ENCODE data around the gene AMH. TPM values are rescaled to one million over a fixed set of nuclear protein-coding genes. Genes with fewer than 3 reads are reported as not detected.

The AMH gene
- polyA plus RNA-seq, 1 donor (not counting 4 experiments of a cell fraction or from before 2014, with no cell fraction given), result 0.07 TPM

DNA sequence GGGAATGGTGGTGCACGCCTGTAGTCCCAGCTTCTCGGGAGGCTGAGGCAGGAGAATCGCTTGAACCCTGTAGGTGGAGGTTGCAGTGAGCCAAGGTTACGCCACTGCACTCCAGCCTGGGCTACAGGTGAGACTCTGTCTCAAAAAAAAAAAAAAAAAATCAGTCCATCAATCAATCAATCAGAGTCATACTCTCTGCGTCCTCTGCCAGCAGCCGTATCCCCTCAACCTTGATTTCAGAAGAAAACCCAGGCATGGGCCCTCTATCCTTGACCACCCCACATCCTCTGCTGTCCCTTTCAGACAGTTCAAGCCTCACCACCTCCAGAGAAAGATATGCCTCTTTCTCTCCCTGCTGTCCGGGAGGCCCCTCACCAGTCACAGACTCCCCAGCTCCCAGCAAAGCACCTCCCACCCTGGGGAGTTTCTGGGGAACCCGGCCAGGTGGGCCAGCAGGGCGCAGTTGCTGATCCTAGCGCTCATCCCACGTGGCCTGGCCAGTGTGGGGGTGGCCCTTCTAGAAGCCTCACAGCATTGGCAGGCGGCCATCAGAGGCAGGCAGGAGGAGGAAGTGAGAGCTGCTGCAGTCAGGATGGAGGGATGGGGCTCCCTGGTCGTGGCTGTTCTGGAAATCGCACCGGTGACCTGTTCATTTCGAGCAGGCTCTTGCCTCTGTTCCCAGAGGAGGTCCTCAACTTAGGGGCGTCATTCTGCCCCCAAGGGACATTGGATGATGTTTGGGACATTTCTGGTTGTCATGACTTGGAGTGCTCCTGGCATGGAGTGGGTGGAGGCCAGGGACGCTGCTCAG, 17.3 kb downstream of the AMH start:
- dilution Hi-C loops (cut with MboI; ENCODE audit: extremely low pct_ligation_motif_present, low sequenced_read_pairs), result no loop called here
- Histone ChIP-seq H3K9me3 (ENCODE audit: control insufficient read depth, low read depth, low read length) (no peaks in the 10 kb centered on the region), H3K4me1 (ENCODE audit: control insufficient read depth, extremely low read depth, insufficient read depth, low read length) (peaks cover 3% of the 10 kb centered on the region), H3K9ac (ENCODE audit: control insufficient read depth, extremely low read depth, insufficient read depth, low read length) (no peak overlapping the region), H3K79me2 (ENCODE audit: control insufficient read depth, insufficient read depth, low read length) (peaks cover 20% of the 10 kb centered on the region), H3K9me1 (ENCODE audit: control insufficient read depth, extremely low read depth, insufficient read depth, low read length) (no peaks in the 10 kb centered on the region), H3K27me3 (ENCODE audit: control insufficient read depth, extremely low read depth, insufficient read depth, low read length) (no peaks in the 10 kb centered on the region), H3K36me3 (ENCODE audit: control insufficient read depth in 2 of 2, extremely low read depth in 1 of 2, insufficient read depth in 2 of 2, low read length in 2 of 2) (no peaks in the 10 kb centered on the region), H3K4me2 (ENCODE audit: control insufficient read depth, extremely low read depth, insufficient read depth, low read depth, low read length) (no peak overlapping the region), H2AFZ (ENCODE audit: control insufficient read depth, low read length) (peak overlapping the region; percentile 47), H3K27ac (ENCODE audit: control insufficient read depth, insufficient read depth, low read length) (no peak overlapping the region), H4K20me1 (ENCODE audit: control insufficient read depth, extremely low read depth, insufficient read depth, low read length) (peaks cover 13% of the 10 kb centered on the region), H3K4me3 (ENCODE audit: control insufficient read depth in 2 of 3, extremely low read depth in 1 of 3, insufficient read depth in 2 of 3, low read depth in 1 of 3, low read length in 3 of 3) (no peak overlapping the region)
- TF ChIP-seq EZH2 (IDR thresholded peaks at IDR 0.05; ENCODE audit: low read length), result no peak
- TF ChIP-seq, protein P1, sequence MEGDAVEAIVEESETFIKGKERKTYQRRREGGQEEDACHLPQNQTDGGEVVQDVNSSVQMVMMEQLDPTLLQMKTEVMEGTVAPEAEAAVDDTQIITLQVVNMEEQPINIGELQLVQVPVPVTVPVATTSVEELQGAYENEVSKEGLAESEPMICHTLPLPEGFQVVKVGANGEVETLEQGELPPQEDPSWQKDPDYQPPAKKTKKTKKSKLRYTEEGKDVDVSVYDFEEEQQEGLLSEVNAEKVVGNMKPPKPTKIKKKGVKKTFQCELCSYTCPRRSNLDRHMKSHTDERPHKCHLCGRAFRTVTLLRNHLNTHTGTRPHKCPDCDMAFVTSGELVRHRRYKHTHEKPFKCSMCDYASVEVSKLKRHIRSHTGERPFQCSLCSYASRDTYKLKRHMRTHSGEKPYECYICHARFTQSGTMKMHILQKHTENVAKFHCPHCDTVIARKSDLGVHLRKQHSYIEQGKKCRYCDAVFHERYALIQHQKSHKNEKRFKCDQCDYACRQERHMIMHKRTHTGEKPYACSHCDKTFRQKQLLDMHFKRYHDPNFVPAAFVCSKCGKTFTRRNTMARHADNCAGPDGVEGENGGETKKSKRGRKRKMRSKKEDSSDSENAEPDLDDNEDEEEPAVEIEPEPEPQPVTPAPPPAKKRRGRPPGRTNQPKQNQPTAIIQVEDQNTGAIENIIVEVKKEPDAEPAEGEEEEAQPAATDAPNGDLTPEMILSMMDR (optimal IDR thresholded peaks at IDR 0.05 in 1 of 3, IDR thresholded peaks at IDR 0.05 in 1 of 3, conservative IDR thresholded peaks at IDR 0.05 in 1 of 3; ENCODE audit: extremely low read depth in 1 of 3, insufficient read depth in 2 of 3, low read length in 3 of 3), result no peak
- no peak for DNase-seq (ENCODE audit: low read depth, low spot score)
- FAIRE-seq, result no peak

- no peak for DNase-seq (ENCODE audit: low read depth, low spot score)
- peaks cover 20% of the 10 kb centered on the region for H4K20me1 ChIP-seq (ENCODE audit: control insufficient read depth, extremely low read depth, insufficient read depth, low read length)
- H3K9me1 ChIP-seq (ENCODE audit: control insufficient read depth, extremely low read depth, insufficient read depth, low read length), result no peaks in the 10 kb centered on the region
- peak overlapping the region; percentile 71 for H3K9ac ChIP-seq (ENCODE audit: control insufficient read depth, extremely low read depth, insufficient read depth, low read length)
- dilution Hi-C loops (cut with MboI; ENCODE audit: extremely low pct_ligation_motif_present, low sequenced_read_pairs), result no loop called here
- peaks cover 36% of the 10 kb centered on the region for H3K79me2 ChIP-seq (ENCODE audit: control insufficient read depth, insufficient read depth, low read length)
- H3K9me3 ChIP-seq (ENCODE audit: control insufficient read depth, low read depth, low read length), result no peaks in the 10 kb centered on the region
- H3K36me3 ChIP-seq (ENCODE audit: control insufficient read depth in 2 of 2, extremely low read depth in 1 of 2, insufficient read depth in 2 of 2, low read length in 2 of 2), result peaks cover 5 to 8% of the 10 kb centered on the region in 2 experiments
- peak overlapping the region; percentile 14 for H2AFZ ChIP-seq (ENCODE audit: control insufficient read depth, low read length)
- H3K4me2 ChIP-seq (ENCODE audit: control insufficient read depth, extremely low read depth, insufficient read depth, low read depth, low read length), result peak overlapping the region; percentile 87
- H3K27me3 ChIP-seq (ENCODE audit: control insufficient read depth, extremely low read depth, insufficient read depth, low read length), result no peaks in the 10 kb centered on the region
- peak overlapping the region in 1 of 3 experiments; percentile 74 for H3K4me3 ChIP-seq (ENCODE audit: control insufficient read depth in 2 of 3, extremely low read depth in 1 of 3, insufficient read depth in 2 of 3, low read depth in 1 of 3, low read length in 3 of 3)
- no peak for TF ChIP-seq EZH2 (IDR thresholded peaks at IDR 0.05; ENCODE audit: low read length)
- TF ChIP-seq, protein P1 (optimal IDR thresholded peaks at IDR 0.05 in 1 of 3, IDR thresholded peaks at IDR 0.05 in 1 of 3, conservative IDR thresholded peaks at IDR 0.05 in 1 of 3; ENCODE audit: extremely low read depth in 1 of 3, insufficient read depth in 2 of 3, low read length in 3 of 3), result no peak
- peaks cover 11% of the 10 kb centered on the region for H3K4me1 ChIP-seq (ENCODE audit: control insufficient read depth, extremely low read depth, insufficient read depth, low read length)
- no peak overlapping the region for H3K27ac ChIP-seq (ENCODE audit: control insufficient read depth, insufficient read depth, low read length)
- no peak for FAIRE-seq
Observed at GRCh38 chr19:2268480-2268830, 19.3 kb downstream of the AMH start.

All from keratinocyte (primary cell).